Measurements from ENCODE around the gene CAMK2N1.

The CAMK2N1 gene

DNA sequence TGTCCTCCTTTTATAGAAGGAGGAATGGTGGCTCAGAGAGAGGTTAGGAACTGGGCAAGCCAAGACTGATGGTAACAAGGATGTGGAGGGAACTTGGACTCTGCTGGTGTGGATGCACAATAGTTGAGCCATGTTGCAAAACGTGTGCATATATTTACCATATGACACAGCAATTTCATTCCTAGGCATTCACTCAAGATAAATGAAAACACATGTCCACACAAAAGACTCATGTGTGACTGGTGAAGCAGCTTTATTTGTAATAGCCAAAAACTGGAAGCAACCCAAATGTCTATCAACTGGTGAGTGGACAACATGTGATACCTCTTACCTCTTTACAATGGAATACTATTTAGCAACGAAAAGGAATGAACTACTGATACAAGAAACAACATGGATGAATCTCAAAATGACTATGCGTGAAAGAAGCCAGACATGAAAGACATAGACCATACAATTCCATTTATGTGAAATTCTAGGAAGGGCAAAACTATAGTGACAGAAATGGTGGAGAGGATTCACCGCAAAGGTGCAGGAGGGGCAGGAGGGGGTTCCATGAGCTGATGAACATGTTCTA, 36.2 kb downstream of the CAMK2N1 start:
- ATAC-seq (no peak), DNase-seq (no peak)
- H3K36me3 Mint-ChIP-seq (ENCODE audit: low read depth), result no peaks in the 10 kb centered on the region
- H3K27me3 Mint-ChIP-seq, result peaks cover 17% of the 10 kb centered on the region
- no peak overlapping the region for H3K27ac Mint-ChIP-seq
- no peak overlapping the region for H3K4me3 Mint-ChIP-seq
- H3K9me3 Mint-ChIP-seq, result no peaks in the 10 kb centered on the region
- H3K4me1 Mint-ChIP-seq, result no peaks in the 10 kb centered on the region

DNA sequence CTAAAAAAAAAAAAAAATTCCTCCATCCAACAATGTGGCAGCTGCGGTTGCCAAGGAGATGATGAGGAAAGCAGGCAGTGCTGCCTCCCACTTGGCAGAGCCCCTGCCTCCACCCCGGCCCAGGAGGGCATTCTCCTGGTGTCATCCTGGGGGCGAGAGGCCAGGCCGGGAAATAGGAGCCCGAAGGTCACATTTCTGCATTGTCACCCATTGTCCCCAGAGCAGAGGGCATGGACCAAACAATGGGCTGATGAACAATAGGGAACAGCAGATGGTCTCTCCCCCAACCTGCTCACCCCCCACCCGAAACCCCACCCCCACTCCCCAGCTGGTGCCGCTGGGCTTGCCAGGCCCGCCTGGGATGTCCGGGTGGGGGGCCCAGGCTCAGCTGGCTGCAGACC, 37.3 kb downstream of the CAMK2N1 start:
- no peaks in the 10 kb centered on the region for H3K36me3 Mint-ChIP-seq (ENCODE audit: low read depth)
- no peaks in the 10 kb centered on the region for H3K4me1 Mint-ChIP-seq

DNA sequence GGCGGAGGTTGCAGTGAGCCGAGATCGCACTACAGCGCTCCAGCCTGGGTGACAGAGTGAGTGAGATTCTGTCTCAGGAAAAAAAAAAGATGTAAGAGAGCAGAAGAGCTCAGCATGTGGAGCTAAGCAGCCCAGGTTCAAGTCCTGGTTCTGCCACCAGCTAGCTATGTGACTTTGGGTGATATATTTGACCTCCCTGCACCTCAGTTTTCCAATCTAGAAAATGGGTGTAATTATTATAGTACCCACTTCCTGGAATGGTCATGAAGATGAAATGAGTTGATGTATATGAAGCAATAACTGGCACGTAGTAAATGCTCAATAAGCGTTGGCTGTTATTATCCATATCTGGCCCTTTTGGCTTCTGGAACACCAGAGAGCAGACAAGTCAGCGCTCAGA, 38.2 kb downstream of the CAMK2N1 start:
- H3K9me3 Mint-ChIP-seq, result no peaks in the 10 kb centered on the region
- no peaks in the 10 kb centered on the region for H3K4me1 Mint-ChIP-seq
- no peak overlapping the region for H3K27ac Mint-ChIP-seq
- DNase-seq (no peak), ATAC-seq (no peak)
- H3K27me3 Mint-ChIP-seq, result peaks cover 17% of the 10 kb centered on the region
- no peaks in the 10 kb centered on the region for H3K36me3 Mint-ChIP-seq (ENCODE audit: low read depth)
- no peak overlapping the region for H3K4me3 Mint-ChIP-seq

More for the DNA sequence above, 37.3 kb downstream of the CAMK2N1 start:
- no peak for DNase-seq
- H3K4me3 Mint-ChIP-seq, result no peak overlapping the region
- H3K27ac Mint-ChIP-seq, result no peak overlapping the region
- no peak for ATAC-seq
- H3K27me3 Mint-ChIP-seq, result peaks cover 17% of the 10 kb centered on the region
- H3K9me3 Mint-ChIP-seq, result no peaks in the 10 kb centered on the region

DNA sequence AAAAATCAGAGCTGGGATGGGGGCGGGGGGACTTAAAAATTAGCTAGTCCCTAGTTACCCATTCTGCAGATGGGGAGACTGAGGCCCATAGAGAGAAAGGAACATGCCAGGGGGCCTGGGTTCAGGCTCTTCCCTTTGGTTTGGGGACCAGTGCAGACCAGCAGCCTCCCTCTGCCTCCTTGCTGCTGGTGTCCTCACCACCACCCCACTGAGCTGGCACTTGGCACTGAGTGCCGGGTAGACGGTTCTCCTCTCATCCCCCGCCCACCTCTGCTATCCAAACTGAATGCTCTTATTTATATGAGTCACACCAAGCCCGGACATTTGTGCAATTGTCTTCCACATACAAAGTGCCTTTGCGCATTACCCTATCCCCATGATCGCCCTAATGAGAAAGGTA, 39.2 kb downstream of the CAMK2N1 start:
- DNase-seq (no peak), ATAC-seq (no peak)
- no peak overlapping the region for H3K4me3 Mint-ChIP-seq
- H3K27me3 Mint-ChIP-seq, result peaks cover 17% of the 10 kb centered on the region
- H3K27ac Mint-ChIP-seq, result no peak overlapping the region
- H3K4me1 Mint-ChIP-seq, result no peaks in the 10 kb centered on the region
- H3K9me3 Mint-ChIP-seq, result no peaks in the 10 kb centered on the region
- no peaks in the 10 kb centered on the region for H3K36me3 Mint-ChIP-seq (ENCODE audit: low read depth)

DNA sequence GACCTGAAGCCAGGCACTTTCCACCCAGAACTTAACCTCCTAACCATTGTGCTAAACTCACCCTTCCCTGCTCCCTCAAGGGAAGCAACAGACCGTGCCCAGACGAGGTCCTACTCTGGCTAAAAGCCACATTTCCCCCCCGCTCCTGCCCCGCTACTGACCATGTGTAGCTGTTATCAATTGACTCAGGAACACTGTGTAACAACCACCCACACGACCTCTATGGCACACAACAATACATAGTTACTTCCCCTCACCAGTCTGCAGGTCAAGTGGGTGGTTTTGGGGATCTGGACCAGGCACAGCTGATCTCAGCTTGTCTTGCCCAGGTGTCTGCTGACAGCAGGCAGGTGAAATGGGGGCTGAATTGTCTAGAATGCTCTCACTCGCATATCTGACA, 40.1 kb downstream of the CAMK2N1 start:
- Mint-ChIP-seq H3K9me3 (no peaks in the 10 kb centered on the region), H3K36me3 (ENCODE audit: low read depth) (no peaks in the 10 kb centered on the region), H3K4me3 (no peak overlapping the region), H3K27ac (no peak overlapping the region), H3K4me1 (no peaks in the 10 kb centered on the region), H3K27me3 (peaks cover 17% of the 10 kb centered on the region)
- ATAC-seq (no peak), DNase-seq (no peak)

DNA sequence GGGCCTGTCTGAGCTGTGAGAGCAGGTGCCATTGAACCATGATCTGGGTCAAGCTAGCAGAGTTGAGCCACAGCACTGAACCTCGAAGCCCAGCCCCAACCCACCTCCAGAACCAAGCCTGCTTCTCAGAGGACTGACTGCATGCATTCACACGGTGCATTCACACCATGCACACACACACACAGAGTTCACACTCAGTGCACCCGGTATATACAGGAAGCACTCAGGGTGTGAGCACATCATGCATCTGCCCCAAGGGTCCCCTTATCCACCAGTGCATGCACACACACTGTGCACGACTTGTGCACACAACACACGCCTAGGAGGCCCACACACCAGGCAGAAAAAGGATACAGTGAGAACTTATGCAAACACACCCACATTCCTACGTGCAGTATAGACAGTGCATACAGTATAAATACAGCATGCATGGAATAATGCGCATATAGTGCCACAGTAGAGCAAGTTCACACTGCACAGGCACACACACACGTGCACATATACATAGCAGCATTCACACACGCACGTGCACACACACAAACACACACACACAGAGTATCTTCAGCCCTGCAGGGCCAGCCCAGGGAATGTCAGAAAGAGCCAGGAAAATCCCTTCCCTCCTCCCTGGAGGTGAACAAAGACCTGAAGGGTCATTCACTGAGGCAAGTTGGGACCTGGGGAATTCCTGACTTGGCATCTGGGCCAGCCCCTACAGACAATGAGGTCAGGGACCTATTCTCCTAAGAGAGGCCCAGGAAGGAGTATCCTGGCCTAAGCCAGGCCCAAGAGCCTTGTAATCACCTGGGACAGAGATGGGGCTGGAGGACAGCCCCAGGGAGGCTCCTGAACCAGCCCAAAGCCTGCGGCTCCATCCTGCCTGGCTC, 42.1 kb downstream of the CAMK2N1 start:
- no peak overlapping the region for H3K4me3 Mint-ChIP-seq
- H3K27me3 Mint-ChIP-seq, result peaks cover 7% of the 10 kb centered on the region
- no peak for ATAC-seq
- no peaks in the 10 kb centered on the region for H3K4me1 Mint-ChIP-seq
- no peak overlapping the region for H3K27ac Mint-ChIP-seq
- H3K9me3 Mint-ChIP-seq, result no peaks in the 10 kb centered on the region
- no peak for DNase-seq
- no peaks in the 10 kb centered on the region for H3K36me3 Mint-ChIP-seq (ENCODE audit: low read depth)

DNA sequence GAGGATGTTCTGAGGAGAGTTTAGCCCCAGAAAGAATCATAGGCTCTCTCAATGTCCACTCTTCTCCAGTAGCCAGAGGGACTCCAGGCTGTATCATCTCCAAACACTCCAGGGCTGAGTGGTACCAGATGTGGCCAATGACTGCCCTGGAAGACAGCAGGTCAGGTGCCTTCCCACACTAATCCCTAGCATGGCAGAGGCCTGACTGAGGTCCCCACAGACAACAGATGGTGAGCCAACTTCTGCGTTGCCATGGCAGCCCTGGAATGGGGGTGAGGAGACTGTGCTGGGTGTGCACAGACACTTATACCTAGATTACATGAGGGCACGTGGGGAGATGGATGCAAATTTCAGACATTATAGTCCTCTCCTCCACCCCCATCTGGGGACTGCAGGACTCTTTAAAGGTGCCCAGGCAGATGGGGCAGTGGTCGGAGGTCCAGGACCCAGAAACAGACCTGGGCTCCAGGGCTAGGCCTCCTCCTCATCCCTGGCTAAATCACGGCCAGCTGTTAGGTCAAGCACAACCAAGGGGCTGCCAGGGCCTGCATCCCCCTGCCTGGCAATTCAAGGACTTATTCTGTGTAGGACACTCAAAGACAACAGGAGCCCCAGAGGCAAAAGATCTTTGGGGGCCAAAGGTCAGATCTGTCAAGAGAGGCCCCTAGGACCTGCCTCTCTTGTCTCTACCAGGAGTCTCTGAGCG, 42.9 kb downstream of the CAMK2N1 start:
- no peak for DNase-seq
- H3K4me3 Mint-ChIP-seq, result no peak overlapping the region
- H3K27ac Mint-ChIP-seq, result no peak overlapping the region
- ATAC-seq, result no peak
- no peaks in the 10 kb centered on the region for H3K4me1 Mint-ChIP-seq
- H3K36me3 Mint-ChIP-seq (ENCODE audit: low read depth), result no peaks in the 10 kb centered on the region
- no peaks in the 10 kb centered on the region for H3K9me3 Mint-ChIP-seq
- H3K27me3 Mint-ChIP-seq, result peaks cover 4% of the 10 kb centered on the region

DNA sequence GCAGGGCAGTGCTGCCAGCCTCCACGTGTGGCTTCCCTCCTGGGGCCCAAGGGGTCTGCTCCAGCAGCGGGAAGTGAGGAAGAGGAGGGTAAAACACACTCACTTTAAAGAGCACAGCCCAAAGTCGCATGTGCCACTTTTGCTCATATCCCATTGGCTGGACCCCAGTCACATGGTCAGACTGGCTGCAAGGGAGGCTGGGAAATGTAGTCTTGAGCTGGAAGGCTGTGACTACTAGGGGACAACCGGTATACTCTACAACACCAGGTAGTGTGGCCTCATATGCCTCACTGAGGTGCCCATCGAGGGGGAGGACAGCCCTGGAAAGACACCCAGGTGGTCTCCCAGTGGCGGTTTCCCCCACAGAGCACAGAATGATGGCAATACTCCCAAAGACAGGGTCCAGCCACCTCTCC, 45.2 kb downstream of the CAMK2N1 start:
- ATAC-seq (peak; percentile 83), DNase-seq (peak; percentile 47)
- Mint-ChIP-seq H3K36me3 (ENCODE audit: low read depth) (no peaks in the 10 kb centered on the region), H3K9me3 (no peaks in the 10 kb centered on the region), H3K4me3 (no peak overlapping the region), H3K27ac (no peak overlapping the region), H3K27me3 (peaks cover 3% of the 10 kb centered on the region), H3K4me1 (no peaks in the 10 kb centered on the region)

DNA sequence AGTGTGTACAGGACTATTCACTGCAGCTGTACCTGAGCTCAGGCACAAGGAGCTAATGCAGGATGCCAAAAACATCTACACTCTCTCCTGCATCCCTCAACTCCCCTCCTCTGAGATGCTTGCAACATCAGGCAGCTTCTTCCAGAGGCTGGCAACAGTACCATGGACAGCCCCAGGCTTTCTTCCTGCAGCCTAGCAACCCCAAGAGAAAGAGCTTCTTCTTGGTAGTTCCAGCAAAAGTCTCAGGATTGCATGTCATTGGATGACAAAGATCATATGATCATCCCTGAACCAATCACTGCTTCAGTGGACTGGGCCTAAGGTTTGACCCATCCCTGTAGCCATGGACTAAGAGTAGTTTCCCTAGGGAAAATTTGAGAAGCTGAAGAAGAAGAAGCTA, 46.7 kb downstream of the CAMK2N1 start:
- no peaks in the 10 kb centered on the region for H3K36me3 Mint-ChIP-seq (ENCODE audit: low read depth)
- no peak overlapping the region for H3K4me3 Mint-ChIP-seq
- H3K4me1 Mint-ChIP-seq, result no peaks in the 10 kb centered on the region
- DNase-seq, result no peak
- H3K9me3 Mint-ChIP-seq, result no peaks in the 10 kb centered on the region
- no peak for ATAC-seq
- H3K27ac Mint-ChIP-seq, result no peak overlapping the region
- H3K27me3 Mint-ChIP-seq, result peaks cover 13% of the 10 kb centered on the region

DNA sequence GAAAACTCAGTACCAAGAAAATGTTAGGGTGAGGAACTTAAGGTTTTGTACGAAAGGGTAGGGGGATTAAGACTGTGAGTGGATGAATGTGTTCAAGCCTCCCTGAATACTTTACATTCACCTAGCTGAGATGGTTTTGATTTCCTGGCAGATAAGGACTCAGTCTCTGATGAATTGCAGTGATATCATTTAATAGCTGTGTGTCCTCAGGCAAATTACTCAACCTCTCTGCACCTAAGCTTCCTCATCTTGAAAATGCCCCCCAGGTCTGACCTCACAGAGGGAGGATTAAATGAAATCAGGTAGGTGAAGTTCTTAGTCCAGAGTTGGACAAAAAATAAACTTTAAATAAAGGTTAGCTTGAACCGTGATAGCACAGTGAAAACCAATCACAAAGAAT, 48.4 kb downstream of the CAMK2N1 start:
- H3K27ac Mint-ChIP-seq, result no peak overlapping the region
- ATAC-seq (no peak), DNase-seq (no peak)
- no peaks in the 10 kb centered on the region for H3K9me3 Mint-ChIP-seq
- peaks cover 22% of the 10 kb centered on the region for H3K27me3 Mint-ChIP-seq
- no peaks in the 10 kb centered on the region for H3K4me1 Mint-ChIP-seq
- H3K36me3 Mint-ChIP-seq (ENCODE audit: low read depth), result no peaks in the 10 kb centered on the region
- H3K4me3 Mint-ChIP-seq, result no peak overlapping the region

DNA sequence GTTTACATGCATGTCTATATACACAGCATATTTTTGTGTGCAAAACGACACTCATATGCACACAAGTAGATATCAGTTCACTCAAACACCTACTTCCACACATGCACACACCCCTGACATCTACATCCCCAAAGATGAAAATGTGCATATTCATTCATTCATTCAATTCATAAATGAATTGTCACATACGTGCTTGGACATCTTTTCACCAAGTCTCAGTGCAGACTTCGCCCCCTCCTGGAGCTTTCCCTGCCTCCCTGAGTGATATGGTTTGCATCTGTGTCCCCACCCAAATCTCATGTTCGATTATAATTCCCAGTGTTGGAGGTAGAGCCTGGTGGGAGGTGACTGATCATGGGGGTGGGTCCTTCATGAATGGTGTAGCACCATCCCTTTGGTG, 53.1 kb downstream of the CAMK2N1 start:
- Mint-ChIP-seq H3K27me3 (peaks cover 51% of the 10 kb centered on the region), H3K4me3 (no peak overlapping the region), H3K9me3 (no peaks in the 10 kb centered on the region), H3K27ac (no peak overlapping the region), H3K4me1 (no peaks in the 10 kb centered on the region), H3K36me3 (ENCODE audit: low read depth) (no peaks in the 10 kb centered on the region)
- no peak for ATAC-seq
- DNase-seq, result no peak

Measured in activated naive CD8-positive, alpha-beta T cell treated with anti-CD3 and anti-CD28 coated beads, Interleukin-2, amount 50 U/mL, for 24 hours (primary cell).